ENCODE results near the gene TMEM115.

The TMEM115 gene

DNA sequence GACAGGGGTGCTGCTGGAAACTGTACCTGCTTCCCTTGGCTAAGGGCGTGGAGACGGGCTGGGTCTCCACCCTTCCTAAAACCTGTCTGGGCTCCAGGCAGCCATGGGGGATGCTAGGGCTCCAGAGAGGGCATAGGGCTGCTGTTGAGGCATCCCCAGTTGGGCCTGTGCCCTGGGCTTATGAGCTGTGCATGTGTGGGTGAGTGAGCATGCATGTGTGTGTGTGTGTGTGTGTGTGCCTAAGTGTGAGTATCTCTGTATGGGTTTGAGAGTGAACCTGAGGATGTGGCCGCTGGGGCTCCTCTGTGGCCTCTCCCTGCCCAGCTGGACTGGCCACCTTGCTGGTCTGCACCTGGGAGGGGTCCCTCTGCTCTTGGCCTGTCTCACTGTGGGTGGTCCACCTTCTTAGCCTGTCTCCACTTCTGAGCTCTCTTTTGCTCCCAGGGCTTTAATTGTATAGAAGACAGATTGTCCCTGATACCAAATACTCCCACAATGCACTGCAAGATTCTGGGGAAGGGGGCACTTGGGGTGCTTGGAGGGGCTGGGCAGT is 11.9 kb upstream of the TMEM115 start:
- no peak for TF ChIP-seq ESRRG (CRISPR knock-in tag; IDR thresholded peaks at IDR 0.05)
- no peak for TF ChIP-seq CSDC2 (CRISPR knock-in tag; IDR thresholded peaks at IDR 0.05)
- TF ChIP-seq SNAI2 (CRISPR knock-in tag; IDR thresholded peaks at IDR 0.05) = no peak
- no peak for TF ChIP-seq TOX (CRISPR knock-in tag; IDR thresholded peaks at IDR 0.05; ENCODE audit: borderline replicate concordance)
- no peak for TF ChIP-seq OSR1 (CRISPR knock-in tag; IDR thresholded peaks at IDR 0.05)
- TF ChIP-seq ZNF565 (CRISPR knock-in tag; conservative IDR thresholded peaks at IDR 0.05; ENCODE audit: low read depth) = no peak
- no peak for TF ChIP-seq TCF4 (CRISPR knock-in tag; IDR thresholded peaks at IDR 0.05; ENCODE audit: borderline replicate concordance)
- no peak for TF ChIP-seq ARNTL (CRISPR knock-in tag; IDR thresholded peaks at IDR 0.05; ENCODE audit: borderline replicate concordance, low read depth)
- no peak for TF ChIP-seq BACH2 (CRISPR knock-in tag; IDR thresholded peaks at IDR 0.05; ENCODE audit: borderline replicate concordance)
- no peak for TF ChIP-seq ZNF70 (CRISPR knock-in tag; IDR thresholded peaks at IDR 0.05)
- TF ChIP-seq, protein P1, sequence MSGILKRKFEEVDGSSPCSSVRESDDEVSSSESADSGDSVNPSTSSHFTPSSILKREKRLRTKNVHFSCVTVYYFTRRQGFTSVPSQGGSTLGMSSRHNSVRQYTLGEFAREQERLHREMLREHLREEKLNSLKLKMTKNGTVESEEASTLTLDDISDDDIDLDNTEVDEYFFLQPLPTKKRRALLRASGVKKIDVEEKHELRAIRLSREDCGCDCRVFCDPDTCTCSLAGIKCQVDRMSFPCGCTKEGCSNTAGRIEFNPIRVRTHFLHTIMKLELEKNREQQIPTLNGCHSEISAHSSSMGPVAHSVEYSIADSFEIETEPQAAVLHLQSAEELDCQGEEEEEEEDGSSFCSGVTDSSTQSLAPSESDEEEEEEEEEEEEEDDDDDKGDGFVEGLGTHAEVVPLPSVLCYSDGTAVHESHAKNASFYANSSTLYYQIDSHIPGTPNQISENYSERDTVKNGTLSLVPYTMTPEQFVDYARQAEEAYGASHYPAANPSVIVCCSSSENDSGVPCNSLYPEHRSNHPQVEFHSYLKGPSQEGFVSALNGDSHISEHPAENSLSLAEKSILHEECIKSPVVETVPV (CRISPR knock-in tag; IDR thresholded peaks at IDR 0.05) = no peak
- no peak for TF ChIP-seq ZFP30 (CRISPR knock-in tag; IDR thresholded peaks at IDR 0.05)
- no peak for TF ChIP-seq ISL1 (CRISPR knock-in tag; IDR thresholded peaks at IDR 0.05)
- TF ChIP-seq, protein P2, sequence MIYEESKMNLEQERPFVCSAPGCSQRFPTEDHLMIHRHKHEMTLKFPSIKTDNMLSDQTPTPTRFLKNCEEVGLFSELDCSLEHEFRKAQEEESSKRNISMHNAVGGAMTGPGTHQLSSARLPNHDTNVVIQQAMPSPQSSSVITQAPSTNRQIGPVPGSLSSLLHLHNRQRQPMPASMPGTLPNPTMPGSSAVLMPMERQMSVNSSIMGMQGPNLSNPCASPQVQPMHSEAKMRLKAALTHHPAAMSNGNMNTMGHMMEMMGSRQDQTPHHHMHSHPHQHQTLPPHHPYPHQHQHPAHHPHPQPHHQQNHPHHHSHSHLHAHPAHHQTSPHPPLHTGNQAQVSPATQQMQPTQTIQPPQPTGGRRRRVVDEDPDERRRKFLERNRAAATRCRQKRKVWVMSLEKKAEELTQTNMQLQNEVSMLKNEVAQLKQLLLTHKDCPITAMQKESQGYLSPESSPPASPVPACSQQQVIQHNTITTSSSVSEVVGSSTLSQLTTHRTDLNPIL (CRISPR knock-in tag; IDR thresholded peaks at IDR 0.05; ENCODE audit: low read depth) = no peak
- TF ChIP-seq, protein P3, sequence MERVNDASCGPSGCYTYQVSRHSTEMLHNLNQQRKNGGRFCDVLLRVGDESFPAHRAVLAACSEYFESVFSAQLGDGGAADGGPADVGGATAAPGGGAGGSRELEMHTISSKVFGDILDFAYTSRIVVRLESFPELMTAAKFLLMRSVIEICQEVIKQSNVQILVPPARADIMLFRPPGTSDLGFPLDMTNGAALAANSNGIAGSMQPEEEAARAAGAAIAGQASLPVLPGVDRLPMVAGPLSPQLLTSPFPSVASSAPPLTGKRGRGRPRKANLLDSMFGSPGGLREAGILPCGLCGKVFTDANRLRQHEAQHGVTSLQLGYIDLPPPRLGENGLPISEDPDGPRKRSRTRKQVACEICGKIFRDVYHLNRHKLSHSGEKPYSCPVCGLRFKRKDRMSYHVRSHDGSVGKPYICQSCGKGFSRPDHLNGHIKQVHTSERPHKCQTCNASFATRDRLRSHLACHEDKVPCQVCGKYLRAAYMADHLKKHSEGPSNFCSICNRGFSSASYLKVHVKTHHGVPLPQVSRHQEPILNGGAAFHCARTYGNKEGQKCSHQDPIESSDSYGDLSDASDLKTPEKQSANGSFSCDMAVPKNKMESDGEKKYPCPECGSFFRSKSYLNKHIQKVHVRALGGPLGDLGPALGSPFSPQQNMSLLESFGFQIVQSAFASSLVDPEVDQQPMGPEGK (CRISPR knock-in tag; IDR thresholded peaks at IDR 0.05; ENCODE audit: borderline replicate concordance) = no peak
- ATAC-seq = no peak; the same call in 2 of the 3 replicates

DNA sequence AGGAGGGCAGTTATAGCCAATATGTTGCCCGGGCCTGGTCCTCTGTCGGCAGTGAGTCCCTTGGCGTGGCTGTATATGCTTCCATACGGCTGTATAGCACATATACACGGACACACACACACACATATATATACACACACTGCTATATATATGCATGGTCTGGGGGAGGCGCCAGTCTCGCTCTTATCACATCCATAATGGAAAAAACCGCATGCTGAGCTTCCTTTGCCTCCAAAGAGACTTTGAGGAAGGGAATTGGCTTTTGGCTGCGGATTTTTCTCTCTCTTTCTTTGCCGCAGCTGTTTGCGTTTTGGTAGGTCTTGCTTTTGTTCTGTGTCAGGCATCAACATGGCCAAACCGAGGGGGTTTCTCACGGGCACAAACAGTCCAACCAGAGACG is 11.3 kb upstream of the TMEM115 start:
- TF ChIP-seq PPARA (CRISPR knock-in tag; IDR thresholded peaks at IDR 0.05; ENCODE audit: borderline replicate concordance) (no peak), GLIS3 (CRISPR knock-in tag; IDR thresholded peaks at IDR 0.05) (no peak), ZFP3 (CRISPR knock-in tag; IDR thresholded peaks at IDR 0.05) (no peak), ZNF565 (CRISPR knock-in tag; conservative IDR thresholded peaks at IDR 0.05; ENCODE audit: low read depth) (no peak), OSR1 (CRISPR knock-in tag; IDR thresholded peaks at IDR 0.05) (no peak), BACH2 (CRISPR knock-in tag; IDR thresholded peaks at IDR 0.05; ENCODE audit: borderline replicate concordance) (no peak), ISL1 (CRISPR knock-in tag; IDR thresholded peaks at IDR 0.05) (no peak), ESRRG (CRISPR knock-in tag; IDR thresholded peaks at IDR 0.05) (no peak), ARNTL (CRISPR knock-in tag; IDR thresholded peaks at IDR 0.05; ENCODE audit: borderline replicate concordance, low read depth) (no peak), TCF4 (CRISPR knock-in tag; IDR thresholded peaks at IDR 0.05; ENCODE audit: borderline replicate concordance) (no peak)
- TF ChIP-seq, protein P1 (CRISPR knock-in tag; IDR thresholded peaks at IDR 0.05) = no peak
- TF ChIP-seq, protein P4, sequence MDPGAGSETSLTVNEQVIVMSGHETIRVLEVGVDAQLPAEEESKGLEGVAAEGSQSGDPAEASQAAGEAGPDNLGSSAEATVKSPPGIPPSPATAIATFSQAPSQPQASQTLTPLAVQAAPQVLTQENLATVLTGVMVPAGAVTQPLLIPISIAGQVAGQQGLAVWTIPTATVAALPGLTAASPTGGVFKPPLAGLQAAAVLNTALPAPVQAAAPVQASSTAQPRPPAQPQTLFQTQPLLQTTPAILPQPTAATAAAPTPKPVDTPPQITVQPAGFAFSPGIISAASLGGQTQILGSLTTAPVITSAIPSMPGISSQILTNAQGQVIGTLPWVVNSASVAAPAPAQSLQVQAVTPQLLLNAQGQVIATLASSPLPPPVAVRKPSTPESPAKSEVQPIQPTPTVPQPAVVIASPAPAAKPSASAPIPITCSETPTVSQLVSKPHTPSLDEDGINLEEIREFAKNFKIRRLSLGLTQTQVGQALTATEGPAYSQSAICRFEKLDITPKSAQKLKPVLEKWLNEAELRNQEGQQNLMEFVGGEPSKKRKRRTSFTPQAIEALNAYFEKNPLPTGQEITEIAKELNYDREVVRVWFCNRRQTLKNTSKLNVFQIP (CRISPR knock-in tag; IDR thresholded peaks at IDR 0.05; ENCODE audit: borderline replicate concordance, low read depth) = no peak
- peak; percentile 65 for ATAC-seq

DNA sequence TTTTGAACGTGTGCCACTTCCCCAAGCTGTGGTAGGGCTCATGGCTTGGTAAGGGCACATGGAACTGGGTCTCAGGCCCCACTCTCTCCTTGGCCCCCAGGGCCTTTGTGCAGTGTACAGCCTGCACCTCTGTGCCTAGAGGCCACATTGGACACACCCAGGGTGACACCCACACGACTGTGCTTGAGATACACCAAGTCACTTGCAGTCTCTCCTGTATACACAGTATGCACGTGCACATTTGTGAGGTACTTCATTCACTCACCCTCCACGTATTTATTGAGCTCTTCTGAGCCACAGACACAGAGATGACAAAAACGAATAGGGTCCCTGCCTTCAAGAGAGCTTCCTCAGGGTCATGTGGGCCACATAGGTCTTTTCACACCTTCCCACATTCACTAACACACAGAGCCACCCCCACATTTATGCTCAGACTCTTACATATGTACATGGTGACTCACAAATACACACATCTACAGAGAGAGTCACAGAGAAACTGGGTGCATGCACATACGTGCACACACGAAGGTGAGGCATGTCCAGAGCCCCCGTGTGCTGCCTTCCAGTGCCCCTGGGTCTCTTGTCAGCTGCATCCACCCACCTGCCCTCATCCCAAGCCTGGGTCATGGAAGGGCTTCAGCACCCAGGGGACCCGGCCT is 9.8 kb upstream of the TMEM115 start:
- ATAC-seq = no peak
- TF ChIP-seq CSDC2 (CRISPR knock-in tag; IDR thresholded peaks at IDR 0.05) (no peak), ARNTL (CRISPR knock-in tag; IDR thresholded peaks at IDR 0.05; ENCODE audit: borderline replicate concordance, low read depth) (no peak), ZNF70 (CRISPR knock-in tag; IDR thresholded peaks at IDR 0.05) (no peak), PPARA (CRISPR knock-in tag; IDR thresholded peaks at IDR 0.05; ENCODE audit: borderline replicate concordance) (no peak), ZFP30 (CRISPR knock-in tag; IDR thresholded peaks at IDR 0.05) (no peak), TCF4 (CRISPR knock-in tag; IDR thresholded peaks at IDR 0.05; ENCODE audit: borderline replicate concordance) (no peak), ZFP3 (CRISPR knock-in tag; IDR thresholded peaks at IDR 0.05) (no peak), ZNF565 (CRISPR knock-in tag; conservative IDR thresholded peaks at IDR 0.05; ENCODE audit: low read depth) (no peak), ISL1 (CRISPR knock-in tag; IDR thresholded peaks at IDR 0.05) (no peak), RARB (CRISPR knock-in tag; IDR thresholded peaks at IDR 0.05) (no peak)
- TF ChIP-seq, protein P3 (CRISPR knock-in tag; IDR thresholded peaks at IDR 0.05; ENCODE audit: borderline replicate concordance) = no peak
- TF ChIP-seq, protein P2 (CRISPR knock-in tag; IDR thresholded peaks at IDR 0.05; ENCODE audit: low read depth) = no peak
- TF ChIP-seq, protein P4 (CRISPR knock-in tag; IDR thresholded peaks at IDR 0.05; ENCODE audit: borderline replicate concordance, low read depth) = no peak

Data from SK-N-SH treated with all-trans-retinoic acid at 6 μM for 48 hours (cell line).